ENCODE data around the gene STK11. TPM values are rescaled to one million over a fixed set of nuclear protein-coding genes. Genes with fewer than 3 reads are reported as not detected.

STK11 gene
- total and polyA plus RNA-seq, 9 donors = 36.9 to 71.2 (median 54.2) TPM

- 68 to 80% (median 75%) methylated on average over 37 to 38 of the region's 38 CpGs for WGBS, 3 donors
- no peak for DNase-seq
- H3K27me3 ChIP-seq = peaks cover under 1% of the 10 kb centered on the region
- no peaks in the 10 kb centered on the region for H3K36me3 ChIP-seq
- intact Hi-C loops (cut with DNase I) = loop anchor here in 1 of 4 donors (10.0 kb wide), 1 partner anchor 306 kb away; the partner anchor contains the start of gene ARID3A
- peaks cover 12% of the 10 kb centered on the region for H3K4me1 ChIP-seq (ENCODE audit: insufficient read depth)
- no peaks in the 10 kb centered on the region for H3K9me3 ChIP-seq
- H3K27ac ChIP-seq = no peak overlapping the region
- no peak for TF ChIP-seq POLR2A (IDR thresholded peaks at IDR 0.05)
- no peak for TF ChIP-seq CTCF (IDR thresholded peaks at IDR 0.05)
- TF ChIP-seq EP300 (IDR thresholded peaks at IDR 0.05) = no peak
- no peak overlapping the region for H3K4me3 ChIP-seq
Observed at GRCh38 chr19:1230783-1231489, 25.4 kb downstream of the STK11 start.

- no peak for DNase-seq
- Histone ChIP-seq H3K4me1 (ENCODE audit: insufficient read depth) (peaks cover 16% of the 10 kb centered on the region), H3K27ac (peak overlapping the region in 1 of 2 donors; percentile 51), H3K36me3 (no peaks in the 10 kb centered on the region), H3K4me3 (no peak overlapping the region), H3K27me3 (peaks cover 4% of the 10 kb centered on the region), H3K9me3 (no peaks in the 10 kb centered on the region)
- TF ChIP-seq POLR2A (IDR thresholded peaks at IDR 0.05) (no peak), CTCF (IDR thresholded peaks at IDR 0.05) (no peak)
- 71 to 79% (median 77%) methylated on average over 14 to 15 of the region's 15 CpGs for WGBS, 3 donors
- intact Hi-C loops (cut with DNase I) = loop anchor here in 1 of 4 donors (10.0 kb wide), 1 partner anchor 307 kb away; the partner anchor contains the start of gene ARID3A
Observed at GRCh38 chr19:1231729-1232637, 26.4 kb downstream of the STK11 start.

GRCh38 chr19:1232652-1233072, 27.1 kb downstream of the STK11 start:
- intact Hi-C loops (cut with DNase I) = loop anchor here in 1 of 4 donors (10.0 kb wide), 1 partner anchor 308 kb away; the partner anchor contains the start of gene ARID3A
- Histone ChIP-seq H3K4me1 (ENCODE audit: insufficient read depth) (peaks cover 19% of the 10 kb centered on the region), H3K27ac (peak overlapping the region in 1 of 2 donors; percentile 51), H3K9me3 (no peaks in the 10 kb centered on the region), H3K36me3 (no peaks in the 10 kb centered on the region), H3K27me3 (peaks cover 4% of the 10 kb centered on the region), H3K4me3 (no peak overlapping the region)
- TF ChIP-seq CTCF (IDR thresholded peaks at IDR 0.05) (no peak), EP300 (IDR thresholded peaks at IDR 0.05) (no peak), POLR2A (IDR thresholded peaks at IDR 0.05) (no peak)
- 1 to 11% (median 6%) methylated on average over 10 to 15 of the region's 15 CpGs for WGBS, 3 donors
- peak; percentile 78 to 86 (median 85) for DNase-seq

GRCh38 chr19:1233115-1233667, 27.6 kb downstream of the STK11 start:
- TF ChIP-seq EP300 (IDR thresholded peaks at IDR 0.05) (no peak), CTCF (IDR thresholded peaks at IDR 0.05) (no peak), POLR2A (IDR thresholded peaks at IDR 0.05) (no peak)
- Histone ChIP-seq H3K4me1 (ENCODE audit: insufficient read depth) (peaks cover 22% of the 10 kb centered on the region), H3K27me3 (peaks cover 4% of the 10 kb centered on the region), H3K9me3 (no peaks in the 10 kb centered on the region), H3K36me3 (no peaks in the 10 kb centered on the region), H3K27ac (peak overlapping the region in 1 of 2 donors; percentile 51), H3K4me3 (no peak overlapping the region)
- intact Hi-C loops (cut with DNase I) = loop anchor here in 1 of 4 donors (10.0 kb wide), 1 partner anchor 308 kb away; the partner anchor contains the start of gene ARID3A
- 46 to 66% (median 59%) methylated on average over 24 of the region's 24 CpGs for WGBS, 3 donors
- DNase-seq = peak in 1 of 5 donors; percentile 63
